Measurements from ENCODE around the gene ITPRID1. TPM values are rescaled to one million over a fixed set of nuclear protein-coding genes. Genes with fewer than 3 reads are reported as not detected.

Gene ITPRID1
- total RNA-seq, 1 experiment from 2014 or later, result 1.2 TPM

- Histone ChIP-seq H2BK5ac (ENCODE audit: insufficient read length, low read length) (no peak overlapping the region), H3T11ph (ENCODE audit: low read length) (no peak overlapping the region), H3K56ac (ENCODE audit: insufficient read length, low read depth, low read length) (no peak overlapping the region), H2BK15ac (ENCODE audit: low read depth, low read length) (no peak overlapping the region), H2BK20ac (ENCODE audit: low read depth, low read length, poor library complexity, severe bottlenecking) (no peak overlapping the region), H3K4me1 (ENCODE audit: insufficient read depth, low read length) (peaks cover 14% of the 10 kb centered on the region; the same call in 1 of the 2 replicates), H3K27ac (ENCODE audit: insufficient read length, low read depth, low read length) (no peak overlapping the region), H2AK5ac (ENCODE audit: insufficient read length, low read length) (no peak overlapping the region), H4K8ac (replicated peaks; ENCODE audit: insufficient read length, low read depth, low read length) (no peak overlapping the region), H3K14ac (ENCODE audit: insufficient read depth, low read length) (no peak overlapping the region), H3K4me2 (ENCODE audit: insufficient read depth, insufficient read length, low read length) (no peak overlapping the region), H4K5ac (ENCODE audit: insufficient read length, low read depth, low read length) (no peak overlapping the region), H2AFZ (ENCODE audit: low read length) (no peak overlapping the region), H4K20me1 (ENCODE audit: control insufficient read depth, insufficient read depth, insufficient read length) (no peaks in the 10 kb centered on the region), H3K23me2 (ENCODE audit: insufficient read length, low read depth, low read length, poor library complexity, severe bottlenecking) (no peaks in the 10 kb centered on the region), H3K9ac (ENCODE audit: extremely low read depth, insufficient read length, low read length) (no peak overlapping the region), H4K91ac (ENCODE audit: insufficient read length, low read depth, low read length) (no peak overlapping the region), H2BK12ac (ENCODE audit: insufficient read length, low read depth, low read length) (no peak overlapping the region), H3K18ac (ENCODE audit: insufficient read length, low read depth, low read length) (no peak overlapping the region), H3K4ac (ENCODE audit: low read depth, low read length) (no peak overlapping the region), H3K79me2 (ENCODE audit: insufficient read depth, low read length) (no peaks in the 10 kb centered on the region), H3K9me3 (ENCODE audit: control insufficient read depth, low read depth, low read length) (no peaks in the 10 kb centered on the region), H3K79me1 (ENCODE audit: insufficient read depth, low read depth, low read length, poor library complexity, severe bottlenecking) (no peaks in the 10 kb centered on the region), H2BK120ac (ENCODE audit: low read depth, low read length, poor library complexity, severe bottlenecking) (no peak overlapping the region), H3K23ac (ENCODE audit: insufficient read length, low read depth, low read length) (no peak overlapping the region), H3K27me3 (ENCODE audit: insufficient read depth, low read length) (no peaks in the 10 kb centered on the region)
- TF ChIP-seq, protein P1, sequence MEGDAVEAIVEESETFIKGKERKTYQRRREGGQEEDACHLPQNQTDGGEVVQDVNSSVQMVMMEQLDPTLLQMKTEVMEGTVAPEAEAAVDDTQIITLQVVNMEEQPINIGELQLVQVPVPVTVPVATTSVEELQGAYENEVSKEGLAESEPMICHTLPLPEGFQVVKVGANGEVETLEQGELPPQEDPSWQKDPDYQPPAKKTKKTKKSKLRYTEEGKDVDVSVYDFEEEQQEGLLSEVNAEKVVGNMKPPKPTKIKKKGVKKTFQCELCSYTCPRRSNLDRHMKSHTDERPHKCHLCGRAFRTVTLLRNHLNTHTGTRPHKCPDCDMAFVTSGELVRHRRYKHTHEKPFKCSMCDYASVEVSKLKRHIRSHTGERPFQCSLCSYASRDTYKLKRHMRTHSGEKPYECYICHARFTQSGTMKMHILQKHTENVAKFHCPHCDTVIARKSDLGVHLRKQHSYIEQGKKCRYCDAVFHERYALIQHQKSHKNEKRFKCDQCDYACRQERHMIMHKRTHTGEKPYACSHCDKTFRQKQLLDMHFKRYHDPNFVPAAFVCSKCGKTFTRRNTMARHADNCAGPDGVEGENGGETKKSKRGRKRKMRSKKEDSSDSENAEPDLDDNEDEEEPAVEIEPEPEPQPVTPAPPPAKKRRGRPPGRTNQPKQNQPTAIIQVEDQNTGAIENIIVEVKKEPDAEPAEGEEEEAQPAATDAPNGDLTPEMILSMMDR (conservative IDR thresholded peaks at IDR 0.05), result no peak
- H3K36me3 Mint-ChIP-seq (ENCODE audit: insufficient read depth in 1 of 3, low read depth in 3 of 3), result no peaks in the 10 kb centered on the region; a peak in 1 of 7 replicates
- WGBS (ENCODE audit: extremely low coverage, insufficient read length, low lambda C conversion rate), result no CpG with 5 or more reads among the region's 4 CpGs
- H3K9me3 Mint-ChIP-seq, result no peaks in the 10 kb centered on the region; a peak in 1 of 5 replicates
- no peak overlapping the region for H3K27ac Mint-ChIP-seq
- no peak for DNase-seq
- H3K27me3 Mint-ChIP-seq (ENCODE audit: low read depth), result peaks cover 12% of the 10 kb centered on the region
- no peak overlapping the region for H3K4me3 Mint-ChIP-seq
- H3K4me1 Mint-ChIP-seq, result peaks cover 47 to 68% of the 10 kb centered on the region in 2 experiments
Measured at GRCh38 chr7:31648880-31649279, 135.0 kb downstream of the ITPRID1 start.
